ENCODE data around the gene HIF3A. TPM values are rescaled to one million over a fixed set of nuclear protein-coding genes. Genes with fewer than 3 reads are reported as not detected.

HIF3A gene
- total and polyA plus RNA-seq, 2 donors (not counting 3 experiments of a cell fraction or from before 2014, with no cell fraction given), result 8.1 to 8.5 TPM

- POLR2A ChIA-PET, result no interaction called here
- Histone ChIP-seq H3K4me3 (replicated peaks in 1 of 3; ENCODE audit: insufficient read depth in 1 of 3, low read depth in 1 of 3, low read length in 3 of 3) (no peak overlapping the region), H3K9me3 (replicated peaks; ENCODE audit: control insufficient read depth, insufficient read depth, low read length) (no peaks in the 10 kb centered on the region), H3K27me3 (ENCODE audit: control insufficient read depth in 2 of 2, insufficient read depth in 2 of 2, low read length in 2 of 2) (no peaks in the 10 kb centered on the region), H3K27ac (ENCODE audit: insufficient read depth, low read depth, low read length) (no peak overlapping the region), H3K79me2 (ENCODE audit: control insufficient read depth, insufficient read depth, low read length) (no peaks in the 10 kb centered on the region), H3K36me3 (ENCODE audit: control insufficient read depth in 2 of 2, extremely low read depth in 1 of 2, insufficient read depth in 2 of 2, low read length in 2 of 2) (peaks cover 19 to 58% of the 10 kb centered on the region in 2 experiments), H3K9me1 (replicated peaks; ENCODE audit: control insufficient read depth, extremely low read depth, insufficient read depth, low read length) (no peaks in the 10 kb centered on the region), H3K4me1 (ENCODE audit: control insufficient read depth, extremely low read depth, insufficient read depth, low read length) (no peaks in the 10 kb centered on the region), H3K4me2 (ENCODE audit: insufficient read depth, low read length) (no peak overlapping the region), H3K9ac (replicated peaks; ENCODE audit: extremely low read depth, insufficient read depth, low read length) (no peak overlapping the region), H2AFZ (ENCODE audit: low read depth, low read length) (no peak overlapping the region), H4K20me1 (replicated peaks; ENCODE audit: control insufficient read depth, extremely low read depth, insufficient read depth, low read length) (no peaks in the 10 kb centered on the region)
- TF ChIP-seq FOS (IDR thresholded peaks at IDR 0.05; ENCODE audit: borderline replicate concordance, insufficient read depth, low read length) (no peak), EZH2 (IDR thresholded peaks at IDR 0.05; ENCODE audit: borderline replicate concordance, low read depth, low read length, severe bottlenecking) (no peak), GATA2 (IDR thresholded peaks at IDR 0.05; ENCODE audit: insufficient read depth, insufficient read length, low read depth, low read length) (no peak), JUN (IDR thresholded peaks at IDR 0.05; ENCODE audit: borderline replicate concordance, insufficient read depth, insufficient read length, low read depth) (no peak), MAX (IDR thresholded peaks at IDR 0.05; ENCODE audit: insufficient read depth, insufficient read length) (no peak), CTCF (IDR thresholded peaks at IDR 0.05; ENCODE audit: extremely low read depth in 1 of 2, insufficient read depth in 1 of 2, low read depth in 1 of 2, low read length in 2 of 2) (no peak)
- intact Hi-C loops (cut with micrococcal nuclease), result no loop called here
- CTCF ChIA-PET, result interaction anchor here (3.1 kb wide), 1 partner anchor 14 kb away, joined by 9 read pairs; no protein-coding TSS in a partner anchor
- FAIRE-seq (no peak), DNase-seq (ENCODE audit: low read depth, low spot score) (no peak)
- BruUV-seq (replicated peaks), result no TSS peak
- dilution Hi-C loops (cut with MboI; ENCODE audit: extremely low pct_ligation_motif_present, low sequenced_read_pairs), result no loop called here
Observed at GRCh38 chr19:46388311-46389095, 91.7 kb downstream of the HIF3A start.
